ENCODE results near the gene SRPRA.

- no peak for TF ChIP-seq CTCF (IDR thresholded peaks at IDR 0.05)
- no peak for TF ChIP-seq EZH2 (IDR thresholded peaks at IDR 0.05; ENCODE audit: borderline replicate concordance, insufficient read depth, low read depth, low read length, poor library complexity, severe bottlenecking)
Observed at GRCh38 chr11:126217491-126217890, 51.2 kb downstream of the SRPRA start.

Data from B cell (primary cell).